HepG2 (cell line): ENCODE data around the gene AGRN. TPM values are rescaled to one million over a fixed set of nuclear protein-coding genes. Genes with fewer than 3 reads are reported as not detected.
A peak's percentile ranks its signal among the peaks of the same experiment; 100 is the strongest.

ENCODE experiments used
- MXI1 ChIP-seq: IDR thresholded peaks from 3 replicates; pipeline ENCODE4 v1.6.1; 2012; ENCODE audit warnings: low read depth, low read length, inconsistent platforms, borderline replicate concordance
- ZHX1 ChIP-seq: sonication (generic); formaldehyde crosslinking; IDR thresholded peaks from 2 replicates; pipeline ENCODE4 v1.8.1; 2022; ENCODE audit warnings: low read depth, mild to moderate bottlenecking, missing genetic modification reagents
- ZKSCAN5 ChIP-seq: sonication (generic); formaldehyde crosslinking; IDR thresholded peaks from 2 replicates; pipeline ENCODE4 v1.5.1; 2020; ENCODE audit warnings: mild to moderate bottlenecking, missing genetic modification reagents
- ZNF552 ChIP-seq: sonication (generic); formaldehyde crosslinking; IDR thresholded peaks from 2 replicates; pipeline ENCODE4 v1.9.0; 2022; ENCODE audit warnings: missing genetic modification reagents, mild to moderate bottlenecking, borderline replicate concordance
- polyA plus RNA-seq, 8 experiments: library from polyadenylated mRNA; depleted of rRNA in 3 of 8; stranded (reverse) in 7 of 8; unstranded in 1 of 8; fragments of >200 nt; fragmentation: Illumina TruSeq in 4 of 8; extraction: Trizol in 4 of 8; gene quantifications; 2 replicates each; pipeline versions ENCODE4 v1.2.1 to v1.2.3, GENCODE V29; 2011 to 2016; ENCODE audit warnings: low read depth in 4 of 8, missing spikeins in 1 of 8, mixed read lengths in 1 of 8; ENCODE audit not compliant: insufficient read depth in 1 of 8
- total RNA-seq, 5 experiments: library from RNA; depleted of rRNA; stranded (reverse); fragments of >200 nt; fragmentation: Illumina TruSeq; extraction: Trizol; gene quantifications; 2 replicates each; pipeline ENCODE4 v1.2.3, GENCODE V29; 2016; ENCODE audit warnings: low read depth in 1 of 5
- TF ChIP-seq, protein P1 (sequence below): sonication (generic); formaldehyde crosslinking; IDR thresholded peaks from 2 replicates; pipeline ENCODE4 v1.4.0; 2020; ENCODE audit warnings: low read depth, missing genetic modification reagents
- TF ChIP-seq, protein P2 (sequence below): sonication (generic); formaldehyde crosslinking; IDR thresholded peaks from 2 replicates; pipeline ENCODE4 v1.4.0; 2020; ENCODE audit warnings: missing genetic modification reagents
- TF ChIP-seq, protein P3 (sequence below): sonication (generic); formaldehyde crosslinking; IDR thresholded peaks from 2 replicates; pipeline ENCODE4 v1.4.0; 2020; ENCODE audit warnings: missing genetic modification reagents
- TF ChIP-seq, protein P4 (sequence below), 2 experiments: sonication (generic) in 1 of 2; formaldehyde crosslinking in 1 of 2; IDR thresholded peaks; 2 replicates each; pipeline versions ENCODE4 v1.6.1 to v1.9.0; 2014 to 2022; ENCODE audit warnings: antibody characterized with exemption in 1 of 2, borderline replicate concordance in 1 of 2, inconsistent platforms in 1 of 2, low read depth in 1 of 2, missing genetic modification reagents in 1 of 2

AGRN gene
- total and polyA plus RNA-seq, 2 of the 13 experiments (the other 11 are each of a cell fraction or from before 2014, with no cell fraction given) = 29.8 to 65.2 TPM

DNA sequence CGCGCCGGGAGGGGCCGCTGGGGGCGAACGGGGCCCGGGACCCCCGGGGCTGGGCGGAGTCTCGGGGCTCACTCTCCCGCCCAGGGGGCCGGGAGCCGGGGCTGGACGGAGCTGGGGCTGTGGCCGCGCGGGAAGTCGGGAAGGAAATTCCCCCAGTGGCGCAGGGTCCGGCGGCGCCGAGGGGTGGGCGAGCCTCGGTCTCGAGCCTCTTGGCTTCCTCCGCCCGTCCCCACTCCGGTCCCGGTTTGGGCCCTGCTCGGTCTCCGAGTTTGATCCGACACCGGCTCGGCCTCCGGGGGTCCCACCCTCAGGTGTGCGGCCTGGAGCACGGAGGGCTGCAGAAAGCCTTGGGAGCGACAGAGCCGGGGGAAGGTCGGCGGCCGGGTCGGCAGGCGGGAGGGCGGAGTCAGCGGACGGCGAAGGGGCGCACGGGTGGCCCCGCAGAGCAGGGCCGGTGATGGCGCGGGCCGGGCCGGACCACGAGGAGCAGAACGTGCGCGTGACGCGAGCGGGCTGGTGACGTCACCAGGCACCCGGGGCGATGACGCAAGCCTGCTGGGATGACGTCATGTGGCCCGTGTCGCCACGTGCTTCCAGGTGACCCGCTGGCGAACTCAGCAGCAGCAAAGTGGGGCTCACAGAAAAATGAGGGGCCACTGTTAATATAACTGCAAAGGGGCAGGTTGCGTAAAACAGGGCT lies 19.4 kb upstream of the AGRN start (continued):
- TF ChIP-seq, protein P1, sequence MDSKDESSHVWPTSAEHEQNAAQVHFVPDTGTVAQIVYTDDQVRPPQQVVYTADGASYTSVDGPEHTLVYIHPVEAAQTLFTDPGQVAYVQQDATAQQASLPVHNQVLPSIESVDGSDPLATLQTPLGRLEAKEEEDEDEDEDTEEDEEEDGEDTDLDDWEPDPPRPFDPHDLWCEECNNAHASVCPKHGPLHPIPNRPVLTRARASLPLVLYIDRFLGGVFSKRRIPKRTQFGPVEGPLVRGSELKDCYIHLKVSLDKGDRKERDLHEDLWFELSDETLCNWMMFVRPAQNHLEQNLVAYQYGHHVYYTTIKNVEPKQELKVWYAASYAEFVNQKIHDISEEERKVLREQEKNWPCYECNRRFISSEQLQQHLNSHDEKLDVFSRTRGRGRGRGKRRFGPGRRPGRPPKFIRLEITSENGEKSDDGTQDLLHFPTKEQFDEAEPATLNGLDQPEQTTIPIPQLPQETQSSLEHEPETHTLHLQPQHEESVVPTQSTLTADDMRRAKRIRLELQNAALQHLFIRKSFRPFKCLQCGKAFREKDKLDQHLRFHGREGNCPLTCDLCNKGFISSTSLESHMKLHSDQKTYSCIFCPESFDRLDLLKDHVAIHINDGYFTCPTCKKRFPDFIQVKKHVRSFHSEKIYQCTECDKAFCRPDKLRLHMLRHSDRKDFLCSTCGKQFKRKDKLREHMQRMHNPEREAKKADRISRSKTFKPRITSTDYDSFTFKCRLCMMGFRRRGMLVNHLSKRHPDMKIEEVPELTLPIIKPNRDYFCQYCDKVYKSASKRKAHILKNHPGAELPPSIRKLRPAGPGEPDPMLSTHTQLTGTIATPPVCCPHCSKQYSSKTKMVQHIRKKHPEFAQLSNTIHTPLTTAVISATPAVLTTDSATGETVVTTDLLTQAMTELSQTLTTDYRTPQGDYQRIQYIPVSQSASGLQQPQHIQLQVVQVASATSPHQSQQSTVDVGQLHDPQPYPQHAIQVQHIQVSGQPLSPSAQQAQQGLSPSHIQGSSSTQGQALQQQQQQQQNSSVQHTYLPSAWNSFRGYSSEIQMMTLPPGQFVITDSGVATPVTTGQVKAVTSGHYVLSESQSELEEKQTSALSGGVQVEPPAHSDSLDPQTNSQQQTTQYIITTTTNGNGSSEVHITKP (CRISPR knock-in tag) = 0 out of 2 replicates have a peak, but pooled peaks have one; percentile 5
- peak; percentile 100 for TF ChIP-seq ZHX1 (CRISPR knock-in tag)
- TF ChIP-seq, protein P2, sequence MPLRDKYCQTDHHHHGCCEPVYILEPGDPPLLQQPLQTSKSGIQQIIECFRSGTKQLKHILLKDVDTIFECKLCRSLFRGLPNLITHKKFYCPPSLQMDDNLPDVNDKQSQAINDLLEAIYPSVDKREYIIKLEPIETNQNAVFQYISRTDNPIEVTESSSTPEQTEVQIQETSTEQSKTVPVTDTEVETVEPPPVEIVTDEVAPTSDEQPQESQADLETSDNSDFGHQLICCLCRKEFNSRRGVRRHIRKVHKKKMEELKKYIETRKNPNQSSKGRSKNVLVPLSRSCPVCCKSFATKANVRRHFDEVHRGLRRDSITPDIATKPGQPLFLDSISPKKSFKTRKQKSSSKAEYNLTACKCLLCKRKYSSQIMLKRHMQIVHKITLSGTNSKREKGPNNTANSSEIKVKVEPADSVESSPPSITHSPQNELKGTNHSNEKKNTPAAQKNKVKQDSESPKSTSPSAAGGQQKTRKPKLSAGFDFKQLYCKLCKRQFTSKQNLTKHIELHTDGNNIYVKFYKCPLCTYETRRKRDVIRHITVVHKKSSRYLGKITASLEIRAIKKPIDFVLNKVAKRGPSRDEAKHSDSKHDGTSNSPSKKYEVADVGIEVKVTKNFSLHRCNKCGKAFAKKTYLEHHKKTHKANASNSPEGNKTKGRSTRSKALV (CRISPR knock-in tag) = peak; percentile 92
- TF ChIP-seq ZNF552 = peak; percentile 80; the same call in 1 of the 2 replicates
- TF ChIP-seq MXI1 = peak; percentile 89; the same call in 2 of the 3 replicates
- TF ChIP-seq, protein P3, sequence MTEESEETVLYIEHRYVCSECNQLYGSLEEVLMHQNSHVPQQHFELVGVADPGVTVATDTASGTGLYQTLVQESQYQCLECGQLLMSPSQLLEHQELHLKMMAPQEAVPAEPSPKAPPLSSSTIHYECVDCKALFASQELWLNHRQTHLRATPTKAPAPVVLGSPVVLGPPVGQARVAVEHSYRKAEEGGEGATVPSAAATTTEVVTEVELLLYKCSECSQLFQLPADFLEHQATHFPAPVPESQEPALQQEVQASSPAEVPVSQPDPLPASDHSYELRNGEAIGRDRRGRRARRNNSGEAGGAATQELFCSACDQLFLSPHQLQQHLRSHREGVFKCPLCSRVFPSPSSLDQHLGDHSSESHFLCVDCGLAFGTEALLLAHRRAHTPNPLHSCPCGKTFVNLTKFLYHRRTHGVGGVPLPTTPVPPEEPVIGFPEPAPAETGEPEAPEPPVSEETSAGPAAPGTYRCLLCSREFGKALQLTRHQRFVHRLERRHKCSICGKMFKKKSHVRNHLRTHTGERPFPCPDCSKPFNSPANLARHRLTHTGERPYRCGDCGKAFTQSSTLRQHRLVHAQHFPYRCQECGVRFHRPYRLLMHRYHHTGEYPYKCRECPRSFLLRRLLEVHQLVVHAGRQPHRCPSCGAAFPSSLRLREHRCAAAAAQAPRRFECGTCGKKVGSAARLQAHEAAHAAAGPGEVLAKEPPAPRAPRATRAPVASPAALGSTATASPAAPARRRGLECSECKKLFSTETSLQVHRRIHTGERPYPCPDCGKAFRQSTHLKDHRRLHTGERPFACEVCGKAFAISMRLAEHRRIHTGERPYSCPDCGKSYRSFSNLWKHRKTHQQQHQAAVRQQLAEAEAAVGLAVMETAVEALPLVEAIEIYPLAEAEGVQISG (CRISPR knock-in tag) = peak; percentile 66
- TF ChIP-seq ZKSCAN5 (CRISPR knock-in tag) = no peak
- TF ChIP-seq, protein P4, sequence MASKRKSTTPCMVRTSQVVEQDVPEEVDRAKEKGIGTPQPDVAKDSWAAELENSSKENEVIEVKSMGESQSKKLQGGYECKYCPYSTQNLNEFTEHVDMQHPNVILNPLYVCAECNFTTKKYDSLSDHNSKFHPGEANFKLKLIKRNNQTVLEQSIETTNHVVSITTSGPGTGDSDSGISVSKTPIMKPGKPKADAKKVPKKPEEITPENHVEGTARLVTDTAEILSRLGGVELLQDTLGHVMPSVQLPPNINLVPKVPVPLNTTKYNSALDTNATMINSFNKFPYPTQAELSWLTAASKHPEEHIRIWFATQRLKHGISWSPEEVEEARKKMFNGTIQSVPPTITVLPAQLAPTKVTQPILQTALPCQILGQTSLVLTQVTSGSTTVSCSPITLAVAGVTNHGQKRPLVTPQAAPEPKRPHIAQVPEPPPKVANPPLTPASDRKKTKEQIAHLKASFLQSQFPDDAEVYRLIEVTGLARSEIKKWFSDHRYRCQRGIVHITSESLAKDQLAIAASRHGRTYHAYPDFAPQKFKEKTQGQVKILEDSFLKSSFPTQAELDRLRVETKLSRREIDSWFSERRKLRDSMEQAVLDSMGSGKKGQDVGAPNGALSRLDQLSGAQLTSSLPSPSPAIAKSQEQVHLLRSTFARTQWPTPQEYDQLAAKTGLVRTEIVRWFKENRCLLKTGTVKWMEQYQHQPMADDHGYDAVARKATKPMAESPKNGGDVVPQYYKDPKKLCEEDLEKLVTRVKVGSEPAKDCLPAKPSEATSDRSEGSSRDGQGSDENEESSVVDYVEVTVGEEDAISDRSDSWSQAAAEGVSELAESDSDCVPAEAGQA (IDR thresholded peaks at IDR 0.05; ENCODE audit: low read depth) = peak; percentile 100
- TF ChIP-seq, protein P4 (CRISPR knock-in tag; IDR thresholded peaks at IDR 0.05; ENCODE audit: borderline replicate concordance) = no peak; the same call in 1 of the 2 replicates
